DND-41 (cell line): Measurements from ENCODE around the gene PPEF1.

ENCODE experiments used
- ATAC-seq: fragments of 200-7000 bp; cut with Tn5 transposase; 3 replicates; pipeline ENCODE4 v1.9.1; 2021; ENCODE audit warnings: low read depth; ENCODE audit not compliant: insufficient read depth
- DNase-seq: peaks from one replicate; pipeline ENCODE4 v3.0.0-alpha.2; 2020
- H2AFZ ChIP-seq: 2 replicates; pipeline ENCODE4 v1.6.0; 2012; ENCODE audit warnings: low read depth, low read length
- H3K27ac ChIP-seq: 2 replicates; pipeline ENCODE4 v1.5.1; 2012; ENCODE audit warnings: low read length, inconsistent platforms
- H3K27me3 ChIP-seq: fragments of 200-600 bp; sonication (generic); 2 replicates; pipeline ENCODE4 v1.6.0; 2012; ENCODE audit warnings: low read length, mild to moderate bottlenecking, inconsistent platforms; ENCODE audit not compliant: insufficient read depth, poor library complexity
- H3K36me3 ChIP-seq: 2 replicates; pipeline ENCODE4 v1.5.1; 2012; ENCODE audit warnings: low read length, inconsistent platforms; ENCODE audit not compliant: insufficient read depth
- H3K4me1 ChIP-seq: 2 replicates; pipeline ENCODE4 v1.5.1; 2012; ENCODE audit warnings: mild to moderate bottlenecking, low read length; ENCODE audit not compliant: insufficient read depth
- H3K4me2 ChIP-seq: 2 replicates; pipeline ENCODE4 v1.6.0; 2012; ENCODE audit warnings: mild to moderate bottlenecking, moderate library complexity, low read length, inconsistent platforms; ENCODE audit not compliant: insufficient read depth
- H3K4me3 ChIP-seq, 2 experiments: fragments of 200-600 bp in 1 of 2; shearing (Covaris generic) in 1 of 2; 2 replicates each; pipeline ENCODE4 v1.5.1; 2012 to 2016; ENCODE audit warnings: inconsistent platforms in 2 of 2, low read length in 2 of 2, mild to moderate bottlenecking in 2 of 2, low read depth in 1 of 2, moderate library complexity in 1 of 2
- H3K79me2 ChIP-seq: 2 replicates; pipeline ENCODE4 v1.6.0; 2012; ENCODE audit warnings: low read length, inconsistent platforms; ENCODE audit not compliant: insufficient read depth
- H3K9ac ChIP-seq: 2 replicates; pipeline ENCODE4 v1.6.0; 2012; ENCODE audit warnings: low read depth, mild to moderate bottlenecking, inconsistent platforms, low read length, moderate library complexity
- H3K9me3 ChIP-seq: 2 replicates; pipeline ENCODE4 v1.5.1; 2012; ENCODE audit warnings: low read length, moderate library complexity, mild to moderate bottlenecking, inconsistent platforms; ENCODE audit not compliant: insufficient read depth, severe bottlenecking
- H4K20me1 ChIP-seq: 2 replicates; pipeline ENCODE4 v1.6.0; 2012; ENCODE audit warnings: low read length; ENCODE audit not compliant: insufficient read depth
- CTCF ChIP-seq: IDR thresholded peaks from 2 replicates; pipeline ENCODE4 v1.5.1; 2012; ENCODE audit warnings: borderline replicate concordance, low read length, moderate library complexity, mild to moderate bottlenecking; ENCODE audit not compliant: poor library complexity, severe bottlenecking; ENCODE audit errors: extremely low read depth
- EZH2 ChIP-seq: IDR thresholded peaks from 3 replicates; pipeline ENCODE4 v1.6.1; 2012; ENCODE audit warnings: borderline replicate concordance, low read depth, mild to moderate bottlenecking, moderate library complexity, low read length, inconsistent platforms; ENCODE audit not compliant: severe bottlenecking

PPEF1 gene

GRCh38 chrX:18873189-18873791 is 165.8 kb downstream of the PPEF1 start:
- Histone ChIP-seq H3K9ac (no peak overlapping the region), H3K4me2 (no peak overlapping the region), H3K4me3 (no peak overlapping the region), H3K36me3 (no peaks in the 10 kb centered on the region), H4K20me1 (no peaks in the 10 kb centered on the region), H2AFZ (no peak overlapping the region), H3K27ac (no peak overlapping the region), H3K79me2 (no peaks in the 10 kb centered on the region), H3K9me3 (no peaks in the 10 kb centered on the region), H3K27me3 (no peaks in the 10 kb centered on the region), H3K4me1 (no peaks in the 10 kb centered on the region)
- no peak for DNase-seq
- TF ChIP-seq CTCF, result no peak
- no peak for TF ChIP-seq EZH2
- ATAC-seq, result no peak

- H3K4me2 ChIP-seq, result no peak overlapping the region
Observed at GRCh38 chrX:18873836-18874235, 166.4 kb downstream of the PPEF1 start.

GRCh38 chrX:18874560-18875255 is 167.3 kb downstream of the PPEF1 start:
- Histone ChIP-seq H3K4me2 (no peak overlapping the region), H3K9ac (no peak overlapping the region), H2AFZ (no peak overlapping the region), H3K4me3 (no peak overlapping the region), H3K79me2 (no peaks in the 10 kb centered on the region), H3K27ac (no peak overlapping the region), H3K27me3 (no peaks in the 10 kb centered on the region), H3K36me3 (no peaks in the 10 kb centered on the region), H4K20me1 (no peaks in the 10 kb centered on the region), H3K4me1 (no peaks in the 10 kb centered on the region), H3K9me3 (no peaks in the 10 kb centered on the region)
- TF ChIP-seq CTCF (no peak), EZH2 (no peak)
- DNase-seq (no peak), ATAC-seq (no peak)

More at GRCh38 chrX:18873836-18874235, 166.4 kb downstream of the PPEF1 start:
- Histone ChIP-seq H4K20me1 (no peaks in the 10 kb centered on the region), H3K36me3 (no peaks in the 10 kb centered on the region), H2AFZ (no peak overlapping the region), H3K27me3 (no peaks in the 10 kb centered on the region), H3K27ac (no peak overlapping the region), H3K4me1 (no peaks in the 10 kb centered on the region), H3K4me3 (no peak overlapping the region), H3K9ac (no peak overlapping the region), H3K9me3 (no peaks in the 10 kb centered on the region), H3K79me2 (no peaks in the 10 kb centered on the region)
- no peak for TF ChIP-seq CTCF
- no peak for TF ChIP-seq EZH2
- ATAC-seq, result no peak
- DNase-seq, result no peak
